OCI-LY3 (cell line): Measurements from ENCODE around the gene POLD2.

Experiments
- H2AFZ ChIP-seq: fragments of 200-600, 300-600 bp; shearing (Covaris generic); 2 replicates; pipeline ENCODE4 v1.6.0; 2014; ENCODE audit warnings: antibody characterized with exemption, low read depth, low read length
- H3K27ac ChIP-seq: fragments of 200-600, 300-600 bp; sonication (generic); 2 replicates; pipeline ENCODE4 v1.5.1; 2014; ENCODE audit warnings: mild to moderate bottlenecking, low read length, moderate library complexity, mixed read lengths
- H3K27me3 ChIP-seq: fragments of 200-600, 300-600 bp; sonication (generic); 2 replicates; pipeline ENCODE4 v1.6.1; 2014; ENCODE audit warnings: low read depth, low read length, mixed read lengths
- H3K36me3 ChIP-seq: fragments of 200-600, 300-600 bp; sonication (generic); replicated peaks from 2 replicates; pipeline ENCODE3; 2014; ENCODE audit warnings: low read depth, low read length, mixed read lengths
- H3K4me1 ChIP-seq: fragments of 300-600, 200-600 bp; sonication (generic); 2 replicates; pipeline ENCODE4 v1.6.1; 2014; ENCODE audit warnings: low read length, mixed read lengths
- H3K4me2 ChIP-seq: fragments of 200-600, 300-600 bp; sonication (generic); 2 replicates; pipeline ENCODE4 v1.6.1; 2014; ENCODE audit warnings: low read length, mixed read lengths
- H3K4me3 ChIP-seq: fragments of 300-600, 200-600 bp; sonication (generic); 2 replicates; pipeline ENCODE4 v1.5.1; 2014; ENCODE audit warnings: antibody characterized with exemption, mild to moderate bottlenecking, low read length, moderate library complexity
- H3K79me2 ChIP-seq: fragments of 300-600, 200-600 bp; shearing (Covaris generic); 2 replicates; pipeline ENCODE4 v1.6.1; 2014; ENCODE audit warnings: mild to moderate bottlenecking, low read length, mixed read lengths
- H3K9ac ChIP-seq: fragments of 300-600, 200-600 bp; shearing (Covaris generic); 2 replicates; pipeline ENCODE4 v1.6.0; 2014; ENCODE audit warnings: mild to moderate bottlenecking, low read length, moderate library complexity
- H3K9me3 ChIP-seq: fragments of 200-600, 300-600 bp; shearing (Covaris generic); 2 replicates; pipeline ENCODE4 v1.6.1; 2014; ENCODE audit warnings: low read length, mixed read lengths; ENCODE audit not compliant: insufficient read depth
- H4K20me1 ChIP-seq: fragments of 200-600, 300-600 bp; sonication (generic); 2 replicates; pipeline ENCODE4 v1.6.1; 2016; ENCODE audit warnings: low read length, mixed read lengths; ENCODE audit not compliant: insufficient read depth
- EZH2phosphoT487 ChIP-seq: fragments of 200-600 bp; shearing (Covaris generic); IDR thresholded peaks from 2 replicates; pipeline ENCODE4 v1.6.1; 2018; ENCODE audit warnings: antibody characterized with exemption, mixed run types, low read depth
- TF ChIP-seq, protein P1 (sequence below): fragments of 200-600, 300-600 bp; sonication (generic); IDR thresholded peaks from 2 replicates; pipeline ENCODE4 v1.5.1; 2014; ENCODE audit warnings: antibody characterized with exemption, low read length, low read depth

POLD2 gene

DNA sequence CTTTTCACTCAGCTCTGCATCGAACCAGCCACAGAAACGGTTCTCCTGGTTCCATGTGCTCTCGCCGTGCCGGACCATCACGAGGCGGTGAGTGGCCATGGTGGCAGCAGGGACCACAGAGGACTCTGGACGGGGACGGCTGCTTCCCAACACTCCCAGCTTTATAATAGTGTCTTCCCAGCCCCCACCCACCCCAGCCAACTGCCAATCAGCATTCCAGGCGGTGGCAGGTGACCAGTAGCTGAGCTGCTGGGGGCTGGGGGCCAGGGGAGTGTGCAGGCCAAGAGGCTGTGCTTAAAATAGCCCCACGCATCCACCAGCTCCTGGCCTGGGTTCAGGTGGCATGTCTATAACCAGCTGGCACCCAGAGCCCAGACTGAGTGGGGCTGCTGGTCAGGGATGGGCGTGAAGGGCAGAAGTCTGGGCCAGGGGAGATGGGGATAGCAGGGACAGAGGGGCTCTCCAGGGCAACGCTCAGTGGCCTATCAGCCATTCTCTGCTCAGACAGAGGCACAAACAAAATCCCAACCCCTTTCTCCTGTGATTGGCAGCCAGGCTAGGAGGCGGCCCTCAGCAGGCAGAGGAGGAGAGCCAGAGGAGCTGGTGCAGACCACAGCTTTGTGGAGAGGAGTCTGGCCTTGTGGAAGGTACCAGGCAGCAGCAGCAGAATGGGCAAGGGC is 57.8 kb downstream of the POLD2 start, which contains the start of gene PGAM2:
Gene PGAM2 (minus strand): TSS at position 137 of the 680 bp plus-strand sequence. CDS start 38 bp downstream, at position 99.
- no peaks in the 10 kb centered on the region for H3K9me3 ChIP-seq
- no peak within 1 kb of the TSS for H3K4me2 ChIP-seq
- no peak within 1 kb of the TSS for H2AFZ ChIP-seq
- no peak within 1 kb of the TSS for H3K4me3 ChIP-seq
- no peak for TF ChIP-seq EZH2phosphoT487
- TF ChIP-seq, protein P1, sequence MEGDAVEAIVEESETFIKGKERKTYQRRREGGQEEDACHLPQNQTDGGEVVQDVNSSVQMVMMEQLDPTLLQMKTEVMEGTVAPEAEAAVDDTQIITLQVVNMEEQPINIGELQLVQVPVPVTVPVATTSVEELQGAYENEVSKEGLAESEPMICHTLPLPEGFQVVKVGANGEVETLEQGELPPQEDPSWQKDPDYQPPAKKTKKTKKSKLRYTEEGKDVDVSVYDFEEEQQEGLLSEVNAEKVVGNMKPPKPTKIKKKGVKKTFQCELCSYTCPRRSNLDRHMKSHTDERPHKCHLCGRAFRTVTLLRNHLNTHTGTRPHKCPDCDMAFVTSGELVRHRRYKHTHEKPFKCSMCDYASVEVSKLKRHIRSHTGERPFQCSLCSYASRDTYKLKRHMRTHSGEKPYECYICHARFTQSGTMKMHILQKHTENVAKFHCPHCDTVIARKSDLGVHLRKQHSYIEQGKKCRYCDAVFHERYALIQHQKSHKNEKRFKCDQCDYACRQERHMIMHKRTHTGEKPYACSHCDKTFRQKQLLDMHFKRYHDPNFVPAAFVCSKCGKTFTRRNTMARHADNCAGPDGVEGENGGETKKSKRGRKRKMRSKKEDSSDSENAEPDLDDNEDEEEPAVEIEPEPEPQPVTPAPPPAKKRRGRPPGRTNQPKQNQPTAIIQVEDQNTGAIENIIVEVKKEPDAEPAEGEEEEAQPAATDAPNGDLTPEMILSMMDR = no peak
- no peak within 1 kb of the TSS for H3K9ac ChIP-seq
- H4K20me1 ChIP-seq = peaks cover 3% of the 10 kb centered on the region; the same call in 1 of the 2 replicates
- H3K36me3 ChIP-seq = peaks cover 22% of the 10 kb centered on the region
- H3K4me1 ChIP-seq = no peaks in the 10 kb centered on the region; the same call in 1 of the 2 replicates
- H3K79me2 ChIP-seq = no peaks in the 10 kb centered on the region
- H3K27me3 ChIP-seq = peaks cover 12% of the 10 kb centered on the region
- no peak within 1 kb of the TSS for H3K27ac ChIP-seq

DNA sequence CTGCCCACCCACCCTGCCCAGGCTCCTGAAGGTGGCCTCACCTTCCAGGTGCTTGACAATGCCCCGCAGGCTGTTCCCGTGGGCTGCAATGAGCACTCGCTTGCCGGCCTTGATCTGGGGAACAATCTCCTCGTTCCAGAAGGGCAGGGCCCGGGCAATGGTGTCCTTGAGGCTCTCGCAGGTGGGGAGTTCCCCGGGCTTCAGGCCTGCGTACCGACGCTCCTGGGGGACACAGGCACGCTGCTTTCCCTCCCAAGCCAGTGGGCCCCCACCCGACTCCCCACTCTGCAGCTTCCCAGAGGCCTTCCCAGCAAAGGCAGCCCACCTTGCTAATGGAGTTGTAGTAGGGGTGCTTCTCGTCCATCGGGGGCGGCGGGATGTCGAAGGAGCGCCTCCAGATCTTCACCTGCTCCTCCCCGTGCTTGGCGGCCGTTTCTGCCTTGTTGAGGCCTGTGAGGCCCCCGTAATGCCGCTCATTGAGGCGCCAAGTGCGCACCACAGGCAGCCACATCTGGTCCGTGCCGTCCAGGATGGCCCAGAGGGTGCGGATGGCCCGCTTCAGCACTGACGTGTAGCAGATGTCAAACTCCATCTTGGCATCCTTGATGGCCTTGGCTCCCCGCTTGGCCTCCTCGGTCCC is 58.4 kb downstream of the POLD2 start:
- no peak overlapping the region for H2AFZ ChIP-seq
- H3K27ac ChIP-seq = no peak overlapping the region
- no peak overlapping the region for H3K4me3 ChIP-seq

More for the DNA sequence above, 58.4 kb downstream of the POLD2 start:
- peaks cover 28% of the 10 kb centered on the region for H3K36me3 ChIP-seq
- no peak overlapping the region for H3K9ac ChIP-seq
- H3K9me3 ChIP-seq = no peaks in the 10 kb centered on the region
- no peaks in the 10 kb centered on the region; the same call in 1 of the 2 replicates for H3K4me1 ChIP-seq
- peaks cover 12% of the 10 kb centered on the region for H3K27me3 ChIP-seq
- H3K79me2 ChIP-seq = no peaks in the 10 kb centered on the region
- H3K4me2 ChIP-seq = no peak overlapping the region
- H4K20me1 ChIP-seq = peaks cover 3% of the 10 kb centered on the region; the same call in 1 of the 2 replicates
- TF ChIP-seq, protein P1 = no peak
- no peak for TF ChIP-seq EZH2phosphoT487
